ENCODE data around the gene SOCS7.

Gene SOCS7

GRCh38 chr17:38418062-38418692, 66.5 kb downstream of the SOCS7 start:
- no peak for DNase-seq (ENCODE audit: low read depth in 2 of 3, low spot score in 2 of 3)

- DNase-seq (ENCODE audit: low read depth in 2 of 3, low spot score in 2 of 3) = no peak
Measured at GRCh38 chr17:38418693-38419507, 67.3 kb downstream of the SOCS7 start.

- no peak for DNase-seq (ENCODE audit: low read depth in 2 of 3, low spot score in 2 of 3)
Measured at GRCh38 chr17:38419508-38419981, 67.9 kb downstream of the SOCS7 start.

GRCh38 chr17:38420518-38420917, 68.9 kb downstream of the SOCS7 start:
- DNase-seq (ENCODE audit: low read depth in 2 of 3, low spot score in 2 of 3) = no peak

GRCh38 chr17:38421171-38421841, 69.7 kb downstream of the SOCS7 start:
- DNase-seq (ENCODE audit: low read depth in 2 of 3, low spot score in 2 of 3) = no peak

- no peak for DNase-seq (ENCODE audit: low read depth in 2 of 3, low spot score in 2 of 3)
Measured at GRCh38 chr17:38421871-38422827, 70.5 kb downstream of the SOCS7 start.

- DNase-seq (ENCODE audit: low read depth in 2 of 3, low spot score in 2 of 3) = no peak
Measured at GRCh38 chr17:38424297-38424972, 72.8 kb downstream of the SOCS7 start.

- DNase-seq (ENCODE audit: low read depth in 2 of 3, low spot score in 2 of 3) = no peak
Measured at GRCh38 chr17:38425031-38425430, 73.4 kb downstream of the SOCS7 start.

GRCh38 chr17:38425744-38426143, 74.1 kb downstream of the SOCS7 start:
- no peak for DNase-seq (ENCODE audit: low read depth in 2 of 3, low spot score in 2 of 3)

- no peak for DNase-seq (ENCODE audit: low read depth in 2 of 3, low spot score in 2 of 3)
Measured at GRCh38 chr17:38426441-38426840, 74.8 kb downstream of the SOCS7 start.

- DNase-seq (ENCODE audit: low read depth in 2 of 3, low spot score in 2 of 3) = no peak
Measured at GRCh38 chr17:38427160-38427949, 75.7 kb downstream of the SOCS7 start.

- DNase-seq (ENCODE audit: low read depth in 2 of 3, low spot score in 2 of 3) = no peak
Measured at GRCh38 chr17:38428112-38428642, 76.5 kb downstream of the SOCS7 start, which contains the start of gene ARHGAP23. Gene ARHGAP23 (plus strand): TSS chr17:38428464. CDS start chr17:38428486, 22 bp downstream.

GRCh38 chr17:38428643-38429371, 77.2 kb downstream of the SOCS7 start:
- DNase-seq (ENCODE audit: low read depth in 2 of 3, low spot score in 2 of 3) = no peak

- no peak for DNase-seq (ENCODE audit: low read depth in 2 of 3, low spot score in 2 of 3)
Measured at GRCh38 chr17:38429476-38430100, 77.9 kb downstream of the SOCS7 start.

GRCh38 chr17:38430316-38430715, 78.7 kb downstream of the SOCS7 start:
- DNase-seq (ENCODE audit: low read depth in 2 of 3, low spot score in 2 of 3) = no peak

- DNase-seq (ENCODE audit: low read depth in 2 of 3, low spot score in 2 of 3) = no peak
Measured at GRCh38 chr17:38430822-38431221, 79.2 kb downstream of the SOCS7 start.

GRCh38 chr17:38431346-38432145, 79.9 kb downstream of the SOCS7 start:
- no peak for DNase-seq (ENCODE audit: low read depth in 2 of 3, low spot score in 2 of 3)
